ENCODE measurements around the gene SIK3.

Gene SIK3

GRCh38 chr11:116939499-116939898 lies 158.7 kb downstream of the SIK3 start:
- TF ChIP-seq, protein P1, sequence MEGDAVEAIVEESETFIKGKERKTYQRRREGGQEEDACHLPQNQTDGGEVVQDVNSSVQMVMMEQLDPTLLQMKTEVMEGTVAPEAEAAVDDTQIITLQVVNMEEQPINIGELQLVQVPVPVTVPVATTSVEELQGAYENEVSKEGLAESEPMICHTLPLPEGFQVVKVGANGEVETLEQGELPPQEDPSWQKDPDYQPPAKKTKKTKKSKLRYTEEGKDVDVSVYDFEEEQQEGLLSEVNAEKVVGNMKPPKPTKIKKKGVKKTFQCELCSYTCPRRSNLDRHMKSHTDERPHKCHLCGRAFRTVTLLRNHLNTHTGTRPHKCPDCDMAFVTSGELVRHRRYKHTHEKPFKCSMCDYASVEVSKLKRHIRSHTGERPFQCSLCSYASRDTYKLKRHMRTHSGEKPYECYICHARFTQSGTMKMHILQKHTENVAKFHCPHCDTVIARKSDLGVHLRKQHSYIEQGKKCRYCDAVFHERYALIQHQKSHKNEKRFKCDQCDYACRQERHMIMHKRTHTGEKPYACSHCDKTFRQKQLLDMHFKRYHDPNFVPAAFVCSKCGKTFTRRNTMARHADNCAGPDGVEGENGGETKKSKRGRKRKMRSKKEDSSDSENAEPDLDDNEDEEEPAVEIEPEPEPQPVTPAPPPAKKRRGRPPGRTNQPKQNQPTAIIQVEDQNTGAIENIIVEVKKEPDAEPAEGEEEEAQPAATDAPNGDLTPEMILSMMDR (IDR thresholded peaks at IDR 0.05) = no peak
- no peak for TF ChIP-seq ZFX (IDR thresholded peaks at IDR 0.05; ENCODE audit: borderline replicate concordance)

DNA sequence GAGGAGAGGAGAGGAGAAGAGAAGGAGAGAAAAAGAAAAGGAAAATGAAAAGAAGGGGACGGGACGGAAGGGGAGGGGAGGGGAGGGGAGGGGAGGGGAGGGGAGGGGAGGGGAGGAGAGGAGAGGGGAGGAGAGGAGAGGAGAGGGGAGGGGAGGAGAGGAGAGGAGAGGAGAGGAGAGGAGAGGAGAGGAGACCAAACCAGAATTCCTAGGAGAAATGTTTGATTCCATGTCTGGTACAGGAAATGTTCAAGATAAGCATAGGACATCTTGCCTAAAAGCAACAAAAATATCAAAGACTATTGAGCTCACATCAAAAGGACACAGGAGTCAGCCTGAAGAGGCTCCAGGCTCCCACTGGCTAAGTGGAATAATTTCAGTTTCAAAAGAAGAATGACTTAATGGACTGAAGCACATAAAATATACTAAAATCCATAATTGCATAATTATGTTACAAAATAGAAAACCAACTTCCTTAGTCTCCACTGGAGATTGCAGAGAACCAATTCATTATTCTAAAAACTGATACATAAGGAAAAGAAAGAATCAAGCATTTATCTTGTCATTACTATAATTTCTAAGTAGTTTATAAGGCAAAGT lies 159.7 kb downstream of the SIK3 start:
- H3K27ac ChIP-seq = no peak overlapping the region
- TF ChIP-seq, protein P1 (IDR thresholded peaks at IDR 0.05) = no peak
- TF ChIP-seq ZFX (IDR thresholded peaks at IDR 0.05; ENCODE audit: borderline replicate concordance) = no peak

More at GRCh38 chr11:116939499-116939898, 158.7 kb downstream of the SIK3 start:
- H3K27ac ChIP-seq = no peak overlapping the region

DNA sequence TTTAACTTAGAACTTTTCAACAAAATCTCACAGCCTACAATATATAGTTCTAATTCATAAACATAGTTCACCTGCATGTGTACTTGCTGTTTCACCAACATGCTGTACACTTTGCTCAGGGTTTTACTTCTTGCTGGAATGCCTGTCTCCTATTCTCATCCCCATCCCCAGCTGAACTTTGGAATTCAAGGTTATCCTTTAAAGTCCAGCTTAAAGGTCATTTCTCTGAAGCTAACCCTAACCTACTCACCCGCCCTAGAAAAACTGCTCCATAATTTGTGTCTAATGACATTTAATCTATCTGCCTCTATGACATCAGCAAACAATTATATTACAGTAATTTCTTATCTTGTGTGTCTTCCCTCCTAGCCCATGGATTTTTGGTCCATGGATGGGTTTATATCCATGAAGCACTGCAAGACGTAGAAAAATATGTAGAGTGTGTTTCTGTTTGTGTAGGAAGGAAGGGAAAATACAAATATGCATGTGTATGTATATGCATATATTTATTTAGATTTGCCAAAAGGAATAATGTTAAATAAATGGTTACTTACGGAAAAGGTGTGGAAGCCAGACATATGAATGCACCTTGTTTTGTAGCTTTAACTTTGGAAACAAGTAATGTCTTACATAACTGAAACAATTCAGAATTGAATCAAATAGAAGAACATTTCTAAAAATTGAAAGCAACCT lies 161.3 kb downstream of the SIK3 start:
- TF ChIP-seq, protein P1 (IDR thresholded peaks at IDR 0.05) = no peak
- TF ChIP-seq ZFX (IDR thresholded peaks at IDR 0.05; ENCODE audit: borderline replicate concordance) = no peak

DNA sequence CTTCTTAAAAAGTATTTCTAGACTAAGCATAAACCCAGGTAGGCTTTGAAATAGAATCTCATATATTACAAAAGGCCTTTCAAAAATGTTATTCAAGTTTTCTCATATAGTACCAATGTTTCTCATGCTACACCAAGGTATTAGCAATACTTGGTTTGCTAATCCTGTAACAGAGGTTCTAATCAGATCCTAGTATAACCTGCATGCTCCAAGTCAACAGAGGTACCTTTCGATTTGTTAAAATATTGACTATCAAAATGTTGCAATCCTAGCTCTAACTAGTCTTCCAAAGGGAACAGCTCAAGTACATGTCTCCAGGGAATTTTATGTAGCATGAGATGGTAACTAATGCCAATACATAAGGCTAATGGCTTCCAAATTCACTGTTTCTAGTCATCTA lies 162.7 kb downstream of the SIK3 start:
- no peak overlapping the region for H3K27ac ChIP-seq
- no peak for TF ChIP-seq ZFX (IDR thresholded peaks at IDR 0.05; ENCODE audit: borderline replicate concordance)
- TF ChIP-seq, protein P1 (IDR thresholded peaks at IDR 0.05) = no peak

More for the DNA sequence above, 161.3 kb downstream of the SIK3 start:
- H3K27ac ChIP-seq = no peak overlapping the region

GRCh38 chr11:116935089-116935488 lies 163.1 kb downstream of the SIK3 start:
- TF ChIP-seq ZFX (IDR thresholded peaks at IDR 0.05; ENCODE audit: borderline replicate concordance) = no peak
- TF ChIP-seq, protein P1 (IDR thresholded peaks at IDR 0.05) = no peak
- H3K27ac ChIP-seq = no peak overlapping the region

DNA sequence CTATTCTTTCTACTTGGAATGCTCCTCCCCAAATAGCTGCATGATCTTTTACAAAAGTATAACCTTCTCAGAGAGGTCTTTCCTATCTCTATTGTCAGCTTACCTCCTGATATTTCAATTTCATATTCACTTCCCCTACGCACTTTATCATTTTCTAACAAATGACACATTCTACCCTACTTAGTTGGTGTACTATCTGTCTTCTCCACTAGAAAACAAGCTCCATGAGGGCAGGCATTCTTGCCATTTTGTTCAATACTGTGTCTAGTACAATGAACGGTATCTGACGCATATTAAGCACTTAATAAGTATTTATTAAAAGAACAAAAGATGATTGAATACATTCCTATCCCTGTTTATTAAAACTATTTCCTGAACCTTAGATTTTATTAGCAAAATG lies 164.3 kb downstream of the SIK3 start:
- no peak overlapping the region for H3K27ac ChIP-seq
- TF ChIP-seq ZFX (IDR thresholded peaks at IDR 0.05; ENCODE audit: borderline replicate concordance) = no peak
- TF ChIP-seq, protein P1 (IDR thresholded peaks at IDR 0.05) = no peak

DNA sequence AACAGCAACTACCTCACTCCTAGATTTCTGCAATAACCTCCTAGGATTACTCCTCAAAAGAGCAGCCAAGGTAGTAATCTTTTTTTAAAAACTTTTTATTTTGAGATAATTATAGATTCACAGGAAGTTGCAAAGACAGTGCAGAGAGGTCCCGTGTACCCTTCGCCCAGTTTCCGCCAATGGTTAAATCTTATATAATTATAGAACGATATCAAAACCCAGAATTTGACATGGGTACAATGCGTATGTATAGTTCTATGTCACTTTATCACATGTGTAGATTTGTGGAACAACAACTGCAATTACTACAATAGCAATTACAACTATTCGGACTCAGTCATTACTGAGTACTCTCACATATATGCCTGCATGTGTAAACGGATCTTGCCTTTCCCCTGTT lies 166.0 kb downstream of the SIK3 start:
- TF ChIP-seq ZFX (IDR thresholded peaks at IDR 0.05; ENCODE audit: borderline replicate concordance) = no peak
- TF ChIP-seq, protein P1 (IDR thresholded peaks at IDR 0.05) = no peak
- no peak overlapping the region for H3K27ac ChIP-seq
